Kidney tubule cell (primary cell): Measurements from ENCODE around the gene VAV2.

Source experiments
- DNase-seq: peaks from one replicate; pipeline ENCODE4 v3.0.0-alpha.2; 2018; ENCODE audit warnings: low spot score

The VAV2 gene

GRCh38 chr9:133980864-133981588 lies 11.1 kb downstream of the VAV2 start:
- no peak for DNase-seq

GRCh38 chr9:133979921-133980863 lies 11.9 kb downstream of the VAV2 start:
- DNase-seq, result peak; percentile 51

DNA sequence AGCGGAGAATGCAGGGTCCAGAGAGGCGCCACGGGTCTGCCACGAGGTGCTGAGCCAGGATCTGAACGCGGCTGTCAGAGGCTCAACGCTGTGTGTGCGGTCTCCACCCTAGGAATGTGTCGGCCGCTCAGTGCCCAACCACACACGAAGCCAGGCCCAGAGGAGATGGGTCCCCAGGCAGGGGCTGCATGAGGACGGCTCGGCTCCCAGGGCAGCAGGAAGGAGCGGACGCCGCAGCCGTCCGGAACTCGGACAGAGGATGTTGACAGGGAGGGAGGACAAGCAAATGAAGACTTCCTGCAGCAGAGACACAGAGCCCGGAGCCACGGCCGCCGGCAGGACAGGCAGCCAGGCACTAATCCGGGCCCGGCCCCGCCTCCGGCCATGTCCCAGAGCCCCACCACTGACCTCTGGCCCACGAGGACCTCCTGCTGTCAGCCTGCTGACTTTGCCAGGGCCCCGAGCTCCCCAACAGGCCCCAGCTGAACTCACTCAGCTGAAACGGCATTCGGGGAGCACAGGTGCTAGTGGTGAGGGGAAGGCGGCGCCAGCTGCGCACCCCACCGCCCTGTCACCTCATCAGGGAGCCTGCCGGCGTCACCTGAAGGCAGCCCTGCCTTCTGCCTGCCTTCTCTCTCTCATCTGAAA lies 12.7 kb downstream of the VAV2 start:
- DNase-seq, result peak; percentile 38

DNA sequence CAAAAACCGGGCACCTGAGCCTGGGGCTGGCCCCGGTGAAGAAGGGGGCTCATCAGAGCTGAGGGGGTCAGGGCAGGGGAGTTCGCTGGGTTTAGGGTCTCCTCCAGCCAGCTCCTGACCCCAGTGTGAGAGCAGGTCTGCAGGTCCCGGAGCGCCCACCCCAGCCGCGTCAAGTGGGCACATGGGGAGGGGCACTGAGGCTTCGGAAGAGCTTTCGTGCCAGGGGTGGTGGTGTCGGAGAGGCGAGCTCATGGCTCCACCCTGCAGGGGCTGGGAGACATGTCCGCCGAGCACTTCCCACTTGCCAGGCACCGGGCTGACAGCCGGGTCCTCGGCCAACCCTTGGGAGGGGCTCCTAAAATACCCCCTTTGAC lies 13.2 kb downstream of the VAV2 start:
- no peak for DNase-seq

DNA sequence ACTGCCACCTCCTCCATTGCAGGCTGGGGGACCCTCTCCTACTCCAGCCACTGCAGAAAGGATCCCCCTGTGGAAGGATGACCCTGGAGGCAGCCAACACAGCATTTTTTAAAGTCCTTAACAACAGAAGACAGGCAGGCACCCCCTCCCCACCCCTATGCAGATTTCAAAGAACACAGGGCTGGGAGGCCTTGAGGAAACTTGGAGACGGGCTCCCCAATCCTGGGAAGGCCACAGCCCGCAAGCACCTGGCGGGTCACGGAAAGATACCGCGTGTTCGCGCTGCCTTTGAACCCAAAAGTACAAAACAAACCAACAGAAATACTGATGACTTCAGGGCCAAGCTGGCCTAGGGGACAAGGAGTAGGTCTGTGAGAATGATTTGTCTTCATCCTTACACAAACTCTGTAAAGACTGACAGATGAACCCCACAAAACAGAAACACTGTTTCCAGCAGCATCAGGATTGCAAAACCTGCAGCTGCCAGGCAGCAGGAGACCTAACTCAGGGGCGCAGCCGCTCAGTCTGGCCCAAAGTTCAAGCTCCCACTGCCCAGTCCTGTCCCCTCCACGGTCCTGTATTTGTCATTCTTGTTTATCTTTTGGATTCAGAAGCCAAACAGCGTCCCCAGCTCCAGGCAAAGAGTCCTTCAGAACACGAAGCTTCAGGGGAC lies 13.8 kb downstream of the VAV2 start:
- DNase-seq, result no peak

DNA sequence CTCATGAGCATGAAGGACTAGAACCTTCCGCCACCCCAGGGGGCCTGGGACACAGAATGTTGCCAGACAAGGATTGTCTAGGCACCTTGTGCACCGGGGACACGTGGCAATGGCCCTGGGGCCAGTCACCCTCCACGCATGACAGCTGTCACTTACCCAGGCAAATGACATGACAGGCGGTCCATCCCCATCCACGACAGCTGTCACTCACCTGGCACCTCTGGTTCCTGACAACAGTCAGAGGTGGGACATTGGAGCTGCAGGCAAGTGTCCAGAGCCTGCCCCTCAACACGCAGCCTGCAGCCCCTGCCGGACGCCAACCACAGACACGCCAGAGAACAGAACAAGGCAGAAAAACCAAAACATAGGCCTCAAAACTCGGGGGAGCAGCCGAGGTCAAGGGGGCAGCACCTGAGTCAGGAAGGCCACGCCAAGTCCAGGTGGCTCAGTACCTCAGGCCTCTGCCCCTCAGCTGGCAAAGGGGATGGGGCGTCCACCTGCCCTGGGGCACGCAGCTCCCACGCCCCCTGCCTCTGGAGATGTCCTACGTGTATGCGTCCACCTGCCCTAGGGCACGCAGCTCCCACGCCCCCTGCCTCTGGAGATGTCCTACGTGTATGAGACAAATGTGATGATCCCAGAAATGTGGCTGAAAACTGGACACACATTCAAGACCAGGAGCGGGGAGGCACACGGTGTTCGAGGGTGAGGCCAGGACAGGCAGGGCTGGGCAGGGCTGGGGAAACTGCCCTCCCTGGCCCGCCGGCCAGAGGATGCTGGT lies 14.5 kb downstream of the VAV2 start:
- no peak for DNase-seq

DNA sequence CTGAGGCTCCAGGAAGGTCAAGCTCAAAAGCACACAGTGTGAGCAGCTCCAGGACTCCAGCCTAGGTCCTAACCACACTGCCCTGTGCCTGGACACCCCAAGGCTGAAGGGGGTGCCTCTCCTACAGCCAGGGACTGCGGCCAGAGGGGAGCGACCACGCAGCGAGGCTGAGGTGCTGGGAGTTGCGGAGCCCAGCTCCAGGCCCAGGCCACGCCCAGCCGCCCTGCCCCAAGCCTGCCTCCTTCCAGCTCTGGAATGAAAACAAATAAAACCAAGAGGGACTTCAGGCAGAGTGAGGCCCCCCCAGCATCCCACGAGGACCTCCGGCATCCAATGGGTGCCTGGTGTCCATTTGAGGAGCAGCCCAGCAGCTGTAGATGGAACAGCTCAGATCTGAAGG lies 15.2 kb downstream of the VAV2 start:
- DNase-seq, result no peak

GRCh38 chr9:133976191-133976861 lies 15.8 kb downstream of the VAV2 start:
- no peak for DNase-seq

GRCh38 chr9:133975511-133975910 lies 16.6 kb downstream of the VAV2 start:
- DNase-seq, result no peak

DNA sequence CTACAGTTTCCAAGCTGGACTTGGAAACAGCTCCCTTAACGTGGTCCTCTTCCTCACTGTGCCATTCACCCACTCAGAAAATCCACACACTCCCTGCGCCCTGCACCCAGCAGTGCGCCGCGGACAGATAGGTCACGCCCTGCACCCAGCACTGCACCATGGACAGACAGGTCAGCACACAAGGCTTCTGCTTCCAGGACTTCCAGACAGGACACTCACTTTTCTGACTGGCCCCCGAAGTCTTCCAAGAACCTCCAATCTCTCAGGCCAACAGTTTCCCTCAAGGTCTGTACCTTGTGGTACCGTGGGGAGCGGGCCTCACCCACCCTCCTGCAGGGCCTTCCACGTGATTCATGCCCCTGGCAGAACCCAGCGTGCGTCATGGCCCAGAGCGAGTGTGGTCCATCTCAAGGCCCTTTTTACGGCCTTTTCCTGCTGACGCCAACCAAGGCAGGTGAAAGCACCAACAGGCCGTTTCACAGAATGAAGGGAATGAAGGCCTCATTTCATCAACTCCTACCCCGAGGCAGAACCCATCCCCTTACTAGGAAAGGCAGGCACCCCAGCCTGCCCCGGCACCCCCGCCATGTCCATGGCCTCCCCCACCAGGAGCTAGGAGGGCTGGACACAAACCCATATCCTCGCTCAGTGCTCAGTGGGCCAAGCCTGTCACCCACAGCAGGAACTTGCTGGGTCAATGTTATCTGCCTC lies 17.3 kb downstream of the VAV2 start:
- peak; percentile 18 for DNase-seq

DNA sequence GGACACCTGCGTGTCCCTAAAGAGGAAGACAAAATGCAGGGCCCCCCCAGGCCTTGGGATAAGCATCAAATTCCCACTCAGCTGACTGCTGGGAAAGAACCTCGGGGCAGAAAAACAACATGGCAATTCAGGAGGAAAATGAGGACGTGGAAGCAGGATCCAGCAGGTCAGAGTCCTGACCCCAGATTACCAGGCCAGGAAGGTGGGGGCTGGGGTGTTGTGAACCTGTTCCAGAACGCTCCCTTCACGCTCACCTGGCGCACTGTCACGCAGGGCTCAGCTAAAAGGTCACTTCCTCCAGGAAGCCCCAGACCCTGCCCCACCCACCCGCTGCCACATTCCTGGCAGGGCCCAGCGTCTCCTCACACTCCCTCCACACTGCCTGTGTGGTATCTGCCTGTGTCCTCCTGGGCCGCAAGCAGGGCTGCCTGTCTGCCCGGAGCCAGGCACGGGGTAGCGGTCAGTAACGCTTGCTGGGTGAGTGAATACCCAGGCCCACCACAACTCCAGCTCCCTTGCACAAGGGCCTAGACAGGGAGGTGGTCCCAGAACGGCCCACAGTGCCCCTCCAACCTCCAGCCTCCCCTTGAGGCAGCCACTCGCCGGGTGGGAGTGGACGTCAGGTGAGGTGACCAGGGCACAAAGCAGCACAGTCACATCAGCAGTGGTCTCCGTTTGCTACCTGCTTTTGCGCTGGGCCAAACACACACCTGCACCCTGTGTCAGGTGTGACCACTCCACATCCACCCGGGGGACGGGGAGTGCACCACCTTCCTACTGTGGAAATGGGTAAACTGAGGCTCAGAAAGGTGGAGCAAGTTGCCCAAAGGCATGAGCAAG lies 18.1 kb downstream of the VAV2 start:
- peak; percentile 54 for DNase-seq

- no peak for DNase-seq
These were observed 18.9 kb downstream of the VAV2 start for GRCh38 chr9:133973111-133973790.

DNA sequence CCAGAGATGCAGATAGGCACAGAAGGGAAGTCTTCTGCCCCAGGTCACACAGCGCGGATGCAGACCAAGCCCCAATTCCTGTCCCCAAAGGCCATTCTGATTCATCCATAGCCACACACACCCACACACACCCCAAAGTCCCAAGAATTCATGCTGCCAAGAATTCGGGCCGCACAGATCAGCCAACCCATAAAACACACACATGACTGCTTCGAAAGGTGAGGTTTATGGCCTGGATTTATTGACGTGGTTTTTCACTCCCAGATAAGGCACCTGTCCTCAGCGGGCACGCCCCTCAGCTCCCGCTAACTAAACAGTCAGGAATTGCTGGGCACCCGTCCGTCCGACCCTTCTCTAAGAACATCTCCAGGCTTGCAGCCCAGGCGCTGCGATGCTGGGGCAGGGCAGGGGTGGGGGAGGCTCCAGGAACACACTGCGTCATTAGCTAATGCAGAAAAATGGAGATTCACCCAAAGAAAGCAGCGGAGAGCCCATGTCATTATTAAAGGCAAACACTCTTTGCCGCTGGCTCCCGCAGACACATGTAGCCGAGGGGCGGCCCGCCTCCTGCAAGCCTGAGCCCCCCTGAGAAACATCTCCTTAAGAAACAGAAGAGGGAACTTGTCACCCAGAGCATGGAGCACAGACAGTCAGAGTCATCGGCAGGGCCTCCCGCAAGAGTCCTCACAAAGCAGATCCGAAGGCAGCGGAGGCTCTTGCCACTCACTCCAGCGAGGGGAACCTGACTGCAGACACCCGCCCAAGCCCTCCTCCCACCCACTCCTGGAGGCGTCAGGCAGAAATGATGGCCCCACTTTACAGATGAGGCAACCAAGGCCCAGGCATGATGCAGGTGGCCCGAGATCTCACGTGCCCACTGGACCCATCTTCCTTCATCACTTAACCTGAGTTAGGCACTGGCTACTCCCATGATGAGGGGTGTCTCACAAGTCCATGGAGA lies 19.9 kb downstream of the VAV2 start:
- peak; percentile 39 for DNase-seq

DNA sequence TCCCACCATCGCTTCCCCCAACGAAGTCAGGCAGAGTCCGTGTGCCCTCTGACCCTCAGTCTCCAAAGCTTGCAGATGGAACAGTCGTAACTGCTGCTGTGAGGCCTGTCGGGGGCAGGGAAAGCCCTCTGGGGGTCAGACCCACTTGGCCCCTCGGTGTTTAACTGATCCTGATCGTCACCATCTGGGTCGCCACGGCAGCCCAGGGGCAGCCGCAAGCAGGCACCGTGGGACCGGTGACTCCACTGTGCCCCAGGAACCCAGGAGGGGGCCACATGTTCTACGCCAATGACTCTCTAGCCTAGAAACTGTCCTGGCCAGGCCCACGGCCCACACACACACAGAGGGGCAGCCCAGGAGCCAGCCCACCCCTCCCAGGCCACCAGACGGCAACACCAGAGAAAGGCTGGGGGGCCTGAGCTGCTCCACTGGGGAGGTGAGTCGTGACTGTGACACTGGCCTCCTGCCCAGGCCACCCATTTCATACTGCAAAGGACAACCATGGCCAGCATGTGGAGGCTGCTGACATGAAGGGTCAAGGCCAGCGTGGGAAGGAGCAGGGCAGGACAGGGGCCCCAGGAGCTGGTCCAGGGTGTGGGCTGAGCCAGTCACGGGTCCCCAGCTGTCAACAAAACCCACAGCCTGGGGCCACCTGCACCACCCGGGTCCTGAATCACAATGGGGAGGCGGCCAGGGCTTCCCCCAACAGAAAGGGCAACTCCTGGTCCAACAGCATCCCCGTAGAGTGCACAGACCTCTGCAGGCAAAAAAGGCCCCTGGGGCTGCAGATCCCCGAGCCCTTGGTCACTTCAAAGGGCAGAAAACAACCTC lies 20.8 kb downstream of the VAV2 start:
- DNase-seq, result no peak

GRCh38 chr9:133970581-133971058 lies 21.5 kb downstream of the VAV2 start:
- no peak for DNase-seq
